Erythroblast (primary cell): Measurements from ENCODE around the gene ACP5.

Experiments
- GATA1 ChIP-seq: IDR thresholded peaks from 2 replicates; pipeline ENCODE4 v1.6.1; 2011; ENCODE audit warnings: low read depth, mild to moderate bottlenecking, control low read depth, low read length, moderate library complexity
- POLR2A ChIP-seq: IDR thresholded peaks from 2 replicates; pipeline ENCODE4 v1.6.1; 2011; ENCODE audit warnings: mild to moderate bottlenecking, low read length

DNA sequence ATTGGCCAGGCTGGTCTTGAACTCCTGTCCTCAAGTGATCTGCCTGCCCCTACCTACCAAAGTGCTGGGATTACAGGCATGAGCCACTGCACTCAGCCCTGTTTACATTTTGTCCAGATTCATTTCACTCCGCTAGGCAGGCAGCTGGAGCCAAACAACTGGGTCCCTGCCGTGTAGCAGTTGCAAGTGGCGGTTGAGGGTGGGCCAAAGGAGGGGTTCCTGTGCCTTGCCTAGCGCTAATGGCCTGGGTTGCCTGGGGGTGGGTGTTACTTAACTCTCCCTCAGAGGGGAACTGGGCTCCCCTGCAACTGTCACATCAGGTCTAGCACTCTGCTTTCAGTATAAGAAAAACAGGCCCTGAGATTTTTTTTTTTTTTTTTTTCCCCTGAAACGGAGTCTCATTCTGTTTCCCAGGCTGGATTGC lies 7.4 kb downstream of the ACP5 start:
- TF ChIP-seq POLR2A (no peak), GATA1 (no peak)
